ENCODE data around the gene INPP4A. TPM values are rescaled to one million over a fixed set of nuclear protein-coding genes. Genes with fewer than 3 reads are reported as not detected.

The INPP4A gene
- total RNA-seq, 1 experiment from 2014 or later: 11.2 TPM

DNA sequence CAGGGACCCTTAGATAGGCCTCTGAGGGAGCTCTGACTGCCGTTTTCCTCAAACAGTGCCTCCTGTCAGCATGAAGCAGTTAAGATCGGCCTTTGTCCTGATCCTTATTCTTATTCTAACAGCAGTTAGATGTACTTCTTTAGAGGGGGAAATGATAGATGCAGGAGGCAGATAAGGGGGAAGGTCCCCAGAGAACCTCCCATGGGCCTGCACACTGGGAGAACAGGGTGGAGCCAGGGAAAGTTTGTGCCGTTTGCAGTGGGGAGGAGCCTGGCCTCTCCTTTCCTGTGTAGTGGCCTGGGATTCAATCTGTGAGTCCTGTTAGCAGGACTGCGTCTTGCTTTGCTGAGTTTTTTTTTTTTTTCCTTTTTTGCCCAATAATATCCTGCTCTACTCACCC, 7.9 kb upstream of the INPP4A start:
- DNase-seq (ENCODE audit: low spot score): no peak

GRCh38 chr2:98438190-98439133, 6.2 kb upstream of the INPP4A start:
- no peak for DNase-seq (ENCODE audit: low spot score)

DNA sequence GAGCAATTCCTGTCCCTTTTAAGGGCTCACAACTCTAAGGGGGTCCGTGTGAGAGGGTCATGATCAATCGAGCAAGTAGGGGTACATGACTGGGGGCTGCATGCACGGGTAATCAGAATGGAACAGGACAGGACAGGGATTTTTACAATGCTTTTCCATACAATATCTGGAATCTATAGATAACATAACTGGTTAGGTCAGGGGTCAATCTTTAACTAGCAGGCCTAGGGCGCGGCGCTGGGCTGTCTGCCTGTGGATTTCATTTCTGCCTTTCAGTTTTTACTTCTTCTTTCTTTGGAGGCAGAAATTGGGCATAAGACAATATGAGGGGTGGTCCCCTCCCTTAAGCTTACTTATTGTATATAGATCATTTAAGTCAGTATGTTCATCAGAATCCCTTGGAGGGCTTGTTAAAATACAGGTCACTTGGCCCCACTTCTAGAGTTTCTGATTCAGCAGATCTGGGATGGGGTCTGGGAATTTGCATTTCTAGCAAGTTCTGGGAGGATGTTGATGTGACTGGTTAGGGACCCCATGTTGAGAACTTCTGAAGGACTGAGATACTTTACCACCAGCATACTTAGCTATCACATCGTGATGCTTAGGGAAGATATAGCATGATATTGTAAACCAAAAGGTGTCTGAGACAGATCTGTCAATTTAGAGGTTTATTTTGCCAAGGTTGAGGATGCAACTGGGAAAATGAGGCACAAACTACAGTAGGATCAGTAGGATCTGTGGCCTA, 2.8 kb upstream of the INPP4A start:
- DNase-seq (ENCODE audit: low spot score): no peak

DNA sequence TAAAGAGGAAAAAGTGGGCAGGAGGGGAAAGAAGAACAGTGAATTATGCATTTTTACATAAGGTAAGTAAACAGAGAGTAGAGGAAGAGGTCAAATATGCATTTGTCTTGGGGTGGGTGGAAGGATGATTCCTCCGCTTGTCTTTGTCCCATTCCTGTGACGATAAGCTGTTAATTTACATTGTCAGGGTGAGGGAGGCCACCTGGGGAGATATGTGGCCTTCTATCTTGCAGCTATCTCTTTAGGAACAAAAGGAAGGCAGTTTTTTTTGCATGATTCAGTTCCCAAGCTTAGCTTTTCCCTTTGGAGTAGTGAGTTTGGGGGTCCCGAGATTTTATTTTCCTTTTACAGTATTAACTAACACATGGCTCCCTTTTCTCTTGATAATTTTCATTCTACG, 2.2 kb upstream of the INPP4A start:
- DNase-seq (ENCODE audit: low spot score): no peak

- no peak for DNase-seq (ENCODE audit: low spot score)
These were observed 572 bp downstream of the INPP4A start for GRCh38 chr2:98445177-98445682.

DNA sequence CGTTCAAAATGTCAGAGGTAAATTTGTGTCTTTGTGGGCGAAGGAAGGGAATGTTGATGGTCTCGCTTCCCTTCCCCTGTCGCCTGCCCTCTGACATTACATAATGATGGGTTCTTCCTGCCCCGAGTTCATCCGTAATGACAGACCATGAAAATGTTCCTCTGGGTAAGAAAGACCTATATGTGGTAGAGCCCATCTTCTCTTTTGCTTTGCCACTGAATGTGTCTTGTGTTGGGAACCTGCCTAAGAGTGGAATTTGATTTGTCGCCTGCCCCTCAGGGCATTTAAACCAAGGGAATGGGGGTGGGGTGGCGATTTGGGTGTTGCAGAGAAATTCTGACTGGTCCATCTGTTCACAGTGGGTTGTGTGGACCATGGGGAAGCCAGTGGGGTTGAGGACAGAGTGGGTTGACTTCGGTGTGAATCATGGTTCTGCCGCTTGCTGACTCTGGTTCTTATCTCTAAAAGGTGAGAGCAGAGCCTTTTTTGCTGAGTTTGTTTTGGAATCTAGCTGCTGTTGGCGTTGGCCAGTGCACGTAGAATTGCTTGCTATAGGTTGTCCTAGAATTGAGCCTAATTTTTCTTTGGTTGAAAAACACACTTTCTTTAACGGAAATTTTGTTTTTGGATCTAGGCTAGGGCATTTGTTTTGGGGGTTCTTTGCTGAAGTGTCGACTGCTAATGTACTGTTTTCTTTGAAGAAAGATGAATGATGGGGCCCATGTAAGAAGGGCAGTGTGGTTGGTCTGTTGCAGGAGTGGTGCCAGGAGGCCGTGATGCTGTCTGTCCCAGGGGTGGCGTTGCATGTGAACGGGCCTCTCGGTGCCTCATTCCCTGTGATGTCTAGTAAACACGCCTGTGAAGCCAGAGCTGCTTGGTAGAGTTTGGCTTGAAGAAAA, 1.3 kb downstream of the INPP4A start:
- DNase-seq (ENCODE audit: low spot score): no peak

DNA sequence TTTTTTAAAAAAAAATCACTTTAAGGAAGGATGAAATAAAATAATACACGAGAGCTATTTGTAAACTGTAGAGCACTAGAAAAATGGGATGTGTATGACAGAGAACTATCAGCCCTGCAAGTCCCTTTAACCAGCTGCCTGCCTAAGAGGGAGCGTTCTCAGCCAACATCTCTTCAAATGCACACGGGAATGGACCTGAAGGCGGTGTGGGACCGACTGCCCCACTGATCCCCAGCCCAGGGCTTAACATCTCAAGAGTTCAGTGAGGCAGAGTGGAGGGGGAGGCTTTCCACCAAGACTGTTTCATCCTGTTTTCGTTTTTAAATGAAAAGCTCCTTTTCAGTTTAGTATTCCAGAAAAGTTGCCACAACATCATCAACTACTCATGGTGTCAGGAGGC, 2.2 kb downstream of the INPP4A start:
- DNase-seq (ENCODE audit: low spot score): no peak

DNA sequence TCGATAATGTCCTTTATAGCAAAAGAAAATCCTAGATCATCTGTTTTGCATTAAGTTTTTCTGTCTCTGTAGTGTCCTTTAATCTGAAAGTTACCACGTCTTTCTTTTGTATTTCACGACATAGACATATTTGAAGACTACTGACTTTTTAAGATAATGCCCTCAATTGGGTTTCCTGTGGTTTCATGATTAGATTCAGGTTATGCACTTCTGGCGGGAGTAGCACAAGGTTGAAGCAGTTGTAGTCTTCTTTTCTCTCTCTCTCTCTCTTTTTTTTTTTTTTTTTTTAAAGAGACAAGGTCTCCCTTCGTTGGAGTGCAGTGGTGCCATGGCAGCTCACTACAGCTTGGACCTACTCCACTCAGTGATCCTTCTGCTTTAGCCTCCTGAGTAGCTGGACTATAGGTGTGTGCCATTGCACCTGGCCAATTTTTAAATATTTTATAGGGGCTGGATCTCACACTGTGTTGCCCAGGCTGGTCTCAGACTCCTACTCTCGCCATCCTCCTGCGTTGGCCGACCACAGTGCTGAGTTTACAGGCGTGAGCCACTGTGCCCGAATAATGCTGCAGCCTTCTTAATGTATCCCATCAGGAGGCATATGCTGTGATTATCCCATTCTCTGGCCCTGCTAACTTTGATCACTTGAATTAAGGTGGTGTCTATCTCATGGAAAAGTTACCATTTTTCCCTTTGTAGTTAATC, 3.9 kb downstream of the INPP4A start:
- no peak for DNase-seq (ENCODE audit: low spot score)

DNA sequence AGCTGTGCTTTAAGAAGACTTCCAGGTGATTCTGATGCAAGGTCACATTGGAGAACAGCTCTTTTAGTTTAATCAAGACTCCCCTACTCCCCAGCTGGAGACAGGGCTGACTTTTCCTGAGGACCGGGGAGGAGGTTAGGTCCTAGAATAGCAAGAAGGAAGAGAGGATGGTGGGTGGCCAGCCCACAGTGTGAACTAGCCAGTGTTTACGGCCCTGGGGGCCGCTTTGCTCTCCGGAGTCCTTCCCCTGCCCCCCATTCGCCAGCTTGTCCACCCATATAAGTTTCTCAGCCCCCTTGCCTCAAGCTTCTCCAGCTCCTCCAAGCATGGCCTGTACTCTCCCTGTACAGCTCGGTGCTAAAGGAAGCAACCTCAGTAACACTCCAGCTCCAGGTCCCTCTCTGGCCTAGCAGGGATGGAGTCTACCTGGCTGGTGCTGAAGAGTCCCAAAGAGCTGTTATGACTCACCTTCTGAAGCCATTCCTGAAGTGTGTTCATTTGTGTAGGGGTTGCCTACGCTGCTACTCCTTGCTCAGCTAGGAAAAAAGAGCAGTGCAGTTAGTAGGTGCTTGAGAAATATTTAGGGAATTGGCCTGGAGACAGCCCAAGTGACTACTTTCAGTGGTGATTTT, 7.9 kb downstream of the INPP4A start:
- no peak for DNase-seq (ENCODE audit: low spot score)

- no peak for DNase-seq (ENCODE audit: low spot score)
These were observed 8.4 kb downstream of the INPP4A start for GRCh38 chr2:98453083-98453482.

- no peak for DNase-seq (ENCODE audit: low spot score)
These were observed 8.9 kb downstream of the INPP4A start for GRCh38 chr2:98453531-98453930.

GRCh38 chr2:98454073-98454472, 9.4 kb downstream of the INPP4A start:
- no peak for DNase-seq (ENCODE audit: low spot score)

DNA sequence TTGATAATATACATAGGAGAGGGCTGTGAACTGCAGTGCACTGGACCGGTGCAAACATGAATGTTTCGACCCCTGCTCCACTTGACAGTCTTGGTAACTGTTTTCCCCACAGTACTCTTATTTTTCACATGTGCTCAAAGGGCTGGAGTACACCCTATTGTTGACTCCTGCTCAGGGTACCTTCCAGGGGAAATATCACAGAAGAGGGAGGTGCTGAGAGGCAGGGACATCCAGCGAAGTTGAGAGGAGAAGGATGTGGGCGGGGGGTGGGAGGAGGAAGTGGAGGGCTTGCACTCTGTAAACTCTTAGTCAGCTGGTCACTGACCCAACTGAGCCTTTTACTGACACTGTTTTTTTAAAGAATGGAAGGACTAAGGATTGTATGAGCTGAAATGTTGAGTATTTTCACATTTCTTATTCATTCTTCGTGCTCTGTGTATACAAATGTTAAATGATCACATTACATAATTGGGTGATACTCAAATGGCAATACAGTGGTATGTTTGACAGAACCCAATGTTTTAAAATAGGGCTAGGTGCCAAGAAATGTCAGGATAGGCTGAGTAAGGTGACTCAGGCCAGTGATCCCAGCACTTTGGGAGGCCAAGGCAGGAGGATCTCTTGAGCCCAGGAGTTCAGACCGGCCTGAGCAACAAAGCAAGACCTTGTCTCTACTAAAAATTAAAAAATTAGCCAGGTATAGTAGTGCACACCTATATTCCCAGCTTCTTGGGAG, 10.0 kb downstream of the INPP4A start:
- DNase-seq (ENCODE audit: low spot score): peak; percentile 39

- no peak for DNase-seq (ENCODE audit: low spot score)
These were observed 10.9 kb downstream of the INPP4A start for GRCh38 chr2:98455494-98455976.

- peak; percentile 86 for DNase-seq (ENCODE audit: low spot score)
These were observed 12.5 kb downstream of the INPP4A start for GRCh38 chr2:98457045-98457696.

- DNase-seq (ENCODE audit: low spot score): no peak
These were observed 13.5 kb downstream of the INPP4A start for GRCh38 chr2:98458207-98458606.

DNA sequence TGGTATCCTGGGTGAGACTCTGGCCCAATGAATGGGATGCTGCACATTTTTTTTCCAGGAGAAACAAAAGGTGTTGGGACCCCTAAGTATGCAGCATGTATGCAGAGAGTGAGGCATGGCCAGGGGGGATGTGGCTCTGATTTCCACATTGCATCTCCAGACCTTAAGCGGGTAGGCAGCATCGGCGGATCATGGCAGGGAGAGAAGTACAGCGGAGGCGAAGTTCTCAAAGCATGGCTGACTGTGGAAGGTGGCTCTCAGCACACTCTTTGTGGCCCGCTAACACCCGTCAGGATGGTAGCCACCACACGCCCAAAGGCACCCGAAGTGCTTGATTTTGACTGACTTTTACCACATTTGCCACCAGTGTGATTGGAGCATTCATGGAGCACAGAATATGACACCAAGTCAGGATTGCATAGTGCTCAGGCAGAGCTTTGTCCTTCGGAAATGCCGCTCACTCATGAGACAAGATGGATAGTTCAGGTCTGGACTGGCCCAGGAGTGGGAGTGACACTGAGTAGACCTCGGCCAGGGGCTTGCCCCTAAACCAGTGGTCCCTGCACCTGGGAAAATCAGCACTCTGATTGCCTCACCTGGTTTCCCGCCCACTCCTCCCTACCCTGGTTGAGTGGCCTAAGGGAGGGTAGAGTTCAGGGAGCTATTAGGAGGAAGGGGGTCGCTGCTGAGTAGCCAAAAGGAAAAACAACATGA, 14.2 kb downstream of the INPP4A start:
- no peak for DNase-seq (ENCODE audit: low spot score)

DNA sequence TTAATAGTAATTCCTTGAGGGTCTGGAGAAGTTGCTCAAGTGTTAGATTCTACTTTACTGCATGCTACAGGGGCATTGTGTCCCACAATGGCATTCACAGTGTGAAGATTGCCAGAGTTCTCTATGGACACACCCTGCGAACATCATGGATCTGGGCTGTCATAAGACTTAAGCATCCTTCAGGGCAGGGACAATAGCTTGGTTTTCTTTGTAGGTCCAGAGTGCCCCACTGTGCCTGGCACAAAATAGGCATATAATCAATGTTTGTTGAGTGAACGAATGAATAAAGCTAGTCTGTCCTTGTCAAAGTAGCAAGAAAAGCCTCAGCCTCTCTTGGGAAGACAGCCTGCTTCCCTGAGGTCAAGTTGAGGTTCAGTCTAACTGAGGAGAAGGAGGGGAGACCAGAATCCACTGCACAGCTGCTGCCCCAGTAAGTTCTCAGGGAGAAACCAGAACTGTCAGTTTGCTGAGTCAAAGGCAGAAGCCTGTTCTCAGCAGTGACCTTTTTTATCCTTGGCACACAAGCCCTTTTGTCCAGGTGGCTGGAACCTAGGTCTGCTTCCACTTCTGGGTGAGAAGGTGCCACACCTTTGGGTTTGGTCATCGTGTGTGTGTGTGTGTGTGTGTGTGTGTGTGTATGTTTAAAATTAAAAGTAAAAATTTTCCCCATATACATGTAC, 15.0 kb downstream of the INPP4A start:
- no peak for DNase-seq (ENCODE audit: low spot score)

Measured in H4 (cell line).